ENCODE results near the gene TFAP2A.
A peak's percentile ranks its signal among the peaks of the same experiment; 100 is the strongest.

DNA sequence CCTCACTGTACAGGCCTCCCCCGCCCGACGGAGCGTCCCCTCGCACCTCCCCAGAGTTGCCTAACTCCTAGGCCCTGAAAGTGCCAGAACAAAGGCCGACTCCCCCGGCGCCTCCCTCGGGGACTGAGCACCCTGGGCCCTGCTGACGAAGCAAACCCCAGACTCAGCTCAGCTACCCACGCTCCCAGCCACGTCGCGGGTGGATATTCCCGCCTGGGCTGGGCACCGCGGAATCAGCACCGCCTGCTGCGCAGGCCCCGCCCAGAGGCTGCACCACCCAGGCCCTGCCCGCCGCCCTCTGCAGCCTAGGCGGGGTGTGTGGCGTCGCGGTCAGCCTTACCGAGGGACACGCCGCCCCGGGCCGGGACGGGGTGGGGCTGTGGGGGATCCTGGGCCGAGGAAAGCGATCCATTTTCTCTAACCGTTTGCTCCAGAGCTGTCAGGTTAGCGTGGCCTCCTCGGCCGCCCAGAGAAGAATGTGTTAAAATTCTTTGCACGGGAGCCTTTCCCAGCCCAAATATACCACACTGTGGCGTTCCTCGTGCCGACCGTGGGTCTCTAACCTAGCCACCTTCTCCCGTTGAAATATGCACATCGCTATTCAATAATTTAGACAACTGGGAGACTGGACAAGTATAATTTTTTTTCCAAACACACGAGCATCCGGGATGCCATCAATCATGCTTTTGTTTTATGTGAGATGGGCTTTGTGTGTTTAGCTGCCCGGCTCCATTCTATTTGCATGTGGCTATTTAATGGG, 31.4 kb downstream of the TFAP2A start:
- no peak for TF ChIP-seq POLR2A (IDR thresholded peaks at IDR 0.05)
- peak in 2 of 3 donors; percentile 59 to 67 for TF ChIP-seq POLR2AphosphoS5 (IDR thresholded peaks at IDR 0.05)
- TF ChIP-seq, protein P1, sequence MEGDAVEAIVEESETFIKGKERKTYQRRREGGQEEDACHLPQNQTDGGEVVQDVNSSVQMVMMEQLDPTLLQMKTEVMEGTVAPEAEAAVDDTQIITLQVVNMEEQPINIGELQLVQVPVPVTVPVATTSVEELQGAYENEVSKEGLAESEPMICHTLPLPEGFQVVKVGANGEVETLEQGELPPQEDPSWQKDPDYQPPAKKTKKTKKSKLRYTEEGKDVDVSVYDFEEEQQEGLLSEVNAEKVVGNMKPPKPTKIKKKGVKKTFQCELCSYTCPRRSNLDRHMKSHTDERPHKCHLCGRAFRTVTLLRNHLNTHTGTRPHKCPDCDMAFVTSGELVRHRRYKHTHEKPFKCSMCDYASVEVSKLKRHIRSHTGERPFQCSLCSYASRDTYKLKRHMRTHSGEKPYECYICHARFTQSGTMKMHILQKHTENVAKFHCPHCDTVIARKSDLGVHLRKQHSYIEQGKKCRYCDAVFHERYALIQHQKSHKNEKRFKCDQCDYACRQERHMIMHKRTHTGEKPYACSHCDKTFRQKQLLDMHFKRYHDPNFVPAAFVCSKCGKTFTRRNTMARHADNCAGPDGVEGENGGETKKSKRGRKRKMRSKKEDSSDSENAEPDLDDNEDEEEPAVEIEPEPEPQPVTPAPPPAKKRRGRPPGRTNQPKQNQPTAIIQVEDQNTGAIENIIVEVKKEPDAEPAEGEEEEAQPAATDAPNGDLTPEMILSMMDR (IDR thresholded peaks at IDR 0.05) = no peak

Data from breast epithelium (tissue), 3 donors.